Fibroblast of gingiva (primary cell): ENCODE measurements around the gene ADCY10.
"Not testable (repeated sequence)": the region's sequence is repeated elsewhere in the genome, so short reads cannot be mapped to it uniquely, and the experiment has no call there.

Experiments
- DNase-seq: peaks from one replicate; pipeline ENCODE4 v3.0.0-alpha.2; 2011; ENCODE audit warnings: low read depth

ADCY10 gene

DNA sequence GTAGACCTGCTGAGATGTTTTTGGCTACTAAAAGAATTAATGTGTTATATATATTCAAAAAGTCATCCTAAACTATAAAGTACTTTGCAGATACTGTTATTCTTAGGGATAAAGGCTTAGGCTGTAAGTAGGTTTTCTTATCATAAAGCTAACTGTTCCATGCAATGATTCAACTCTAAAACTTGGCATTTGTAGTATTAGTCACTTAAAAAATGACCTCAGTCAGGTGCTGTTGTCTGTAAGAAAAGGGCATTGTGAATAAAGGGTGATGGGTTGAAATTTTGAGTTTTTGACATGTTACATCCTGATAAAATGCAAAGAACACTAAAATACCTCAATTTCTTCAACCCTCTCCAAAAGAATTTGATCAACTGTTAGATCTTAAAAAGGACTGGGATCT is 32.9 kb downstream of the ADCY10 start:
- no peak for DNase-seq

DNA sequence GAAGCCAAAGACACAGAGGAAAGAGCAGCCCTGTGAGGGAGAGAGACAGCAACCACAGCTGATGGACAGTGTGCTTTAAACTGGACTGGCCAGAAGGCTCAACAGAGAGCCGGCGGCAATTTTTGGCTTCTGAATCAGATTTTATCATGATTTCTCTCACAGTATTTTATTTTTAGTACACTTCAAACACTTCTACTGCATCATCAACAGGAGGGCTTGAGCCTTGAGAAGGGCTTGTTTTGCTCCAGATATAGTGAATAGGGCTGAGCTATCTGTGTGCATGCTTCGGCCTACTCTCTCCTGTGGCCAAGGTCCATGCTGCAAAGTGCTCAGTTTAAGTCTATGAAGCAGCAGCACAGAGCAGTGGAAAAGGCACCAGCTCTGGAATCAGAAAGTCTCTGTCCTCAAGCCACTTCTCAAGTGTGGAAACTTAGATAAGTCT is 33.3 kb downstream of the ADCY10 start:
- no peak for DNase-seq

DNA sequence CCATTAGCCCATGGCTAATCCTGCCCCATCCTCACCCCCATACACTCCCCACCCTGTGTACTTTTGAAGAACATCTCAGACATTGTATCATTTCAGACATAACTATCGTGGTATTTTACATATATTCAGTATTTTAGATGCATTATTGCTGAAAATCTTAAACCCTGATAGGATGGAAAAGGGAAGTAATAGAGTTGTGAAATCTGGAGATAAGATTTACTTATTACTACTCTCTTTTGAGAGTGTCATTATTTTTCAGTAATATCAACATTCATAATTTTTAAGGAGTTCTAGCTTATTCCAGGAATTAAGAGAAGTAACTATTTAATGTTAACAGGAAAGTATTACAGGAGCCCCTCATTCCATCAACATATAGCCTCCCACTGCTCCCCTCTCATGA is 34.4 kb downstream of the ADCY10 start:
- DNase-seq: no peak

DNA sequence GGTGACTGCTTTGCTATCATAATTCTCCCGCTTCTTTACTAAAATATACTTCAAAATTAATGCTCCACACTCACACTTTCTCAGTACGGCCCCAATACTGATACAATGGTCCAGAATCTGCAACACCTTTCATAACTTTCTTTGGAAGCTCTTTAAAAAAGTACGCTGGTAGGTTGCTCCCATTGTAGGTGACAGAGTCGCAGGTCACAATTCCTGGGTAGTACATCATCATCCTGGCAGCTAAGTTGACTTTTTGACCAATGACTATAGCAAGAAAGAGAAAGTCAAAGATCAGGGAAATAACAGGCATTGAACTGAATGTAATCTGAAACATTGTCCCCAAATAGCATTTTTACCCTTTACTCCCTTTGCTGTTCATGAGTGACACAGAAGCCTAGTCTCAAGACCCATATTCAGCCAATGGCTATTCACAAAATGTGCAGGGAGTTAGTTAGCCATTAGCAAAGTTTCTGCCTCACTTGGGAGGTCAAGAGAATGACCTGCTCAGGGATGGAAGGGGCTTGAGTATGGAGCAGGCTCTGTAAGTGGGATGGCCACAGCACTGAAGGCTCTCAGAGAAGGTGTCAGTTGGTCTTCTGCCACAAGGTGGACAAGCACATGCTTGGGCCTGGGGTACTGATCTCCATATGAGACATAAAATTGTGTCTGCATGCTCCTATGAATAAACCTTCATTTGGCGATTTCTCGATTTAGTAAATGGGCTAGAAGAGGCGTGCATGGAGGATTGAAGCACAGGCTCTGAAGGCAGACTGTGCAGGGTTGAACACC is 35.4 kb downstream of the ADCY10 start:
- no peak for DNase-seq

DNA sequence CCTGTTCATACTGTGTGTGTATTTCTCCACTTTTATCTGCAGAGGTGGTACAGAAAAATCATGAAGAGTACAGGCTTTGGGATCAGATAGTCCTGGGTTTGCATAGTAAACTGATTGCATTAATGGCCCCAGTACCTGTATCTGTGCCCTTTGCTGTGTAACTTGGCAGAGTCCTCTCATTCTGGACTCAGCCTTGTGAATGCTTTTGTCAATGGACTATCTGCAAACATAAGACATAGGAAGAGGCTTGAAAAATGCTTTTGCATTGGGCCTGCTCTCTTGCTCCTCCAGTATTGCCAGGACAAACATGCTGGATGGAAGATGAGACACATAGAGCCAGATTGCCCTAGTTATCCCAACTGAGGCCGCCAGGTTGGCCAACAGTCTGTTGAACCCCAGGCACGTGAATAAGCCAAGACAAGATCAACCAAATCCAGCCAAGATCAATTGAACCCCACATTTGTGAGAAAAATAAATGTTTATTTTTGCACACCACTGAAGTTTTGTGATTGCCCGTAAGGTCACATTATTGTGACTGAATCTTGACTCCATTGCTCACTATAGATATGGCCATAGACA is 37.2 kb downstream of the ADCY10 start:
- DNase-seq: no peak

DNA sequence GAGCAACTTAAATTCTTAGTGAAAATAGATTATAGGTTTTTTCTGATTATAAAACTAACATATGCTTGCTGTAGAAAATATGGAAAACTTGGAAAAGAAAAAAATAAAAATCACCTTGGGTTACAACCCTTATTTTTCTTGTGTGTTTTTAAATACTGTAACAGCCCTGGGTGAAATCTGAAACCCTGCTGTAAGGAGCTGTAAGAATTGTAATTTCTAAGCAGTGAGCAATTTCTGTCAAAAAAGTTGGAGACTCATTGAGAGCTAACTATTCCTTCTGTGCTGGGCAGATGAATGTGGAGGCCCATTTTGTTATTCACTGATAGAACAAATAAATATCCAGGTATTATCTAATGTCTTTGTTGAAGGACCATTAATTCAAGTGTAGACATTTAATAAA is 42.6 kb downstream of the ADCY10 start:
- DNase-seq: no peak

DNA sequence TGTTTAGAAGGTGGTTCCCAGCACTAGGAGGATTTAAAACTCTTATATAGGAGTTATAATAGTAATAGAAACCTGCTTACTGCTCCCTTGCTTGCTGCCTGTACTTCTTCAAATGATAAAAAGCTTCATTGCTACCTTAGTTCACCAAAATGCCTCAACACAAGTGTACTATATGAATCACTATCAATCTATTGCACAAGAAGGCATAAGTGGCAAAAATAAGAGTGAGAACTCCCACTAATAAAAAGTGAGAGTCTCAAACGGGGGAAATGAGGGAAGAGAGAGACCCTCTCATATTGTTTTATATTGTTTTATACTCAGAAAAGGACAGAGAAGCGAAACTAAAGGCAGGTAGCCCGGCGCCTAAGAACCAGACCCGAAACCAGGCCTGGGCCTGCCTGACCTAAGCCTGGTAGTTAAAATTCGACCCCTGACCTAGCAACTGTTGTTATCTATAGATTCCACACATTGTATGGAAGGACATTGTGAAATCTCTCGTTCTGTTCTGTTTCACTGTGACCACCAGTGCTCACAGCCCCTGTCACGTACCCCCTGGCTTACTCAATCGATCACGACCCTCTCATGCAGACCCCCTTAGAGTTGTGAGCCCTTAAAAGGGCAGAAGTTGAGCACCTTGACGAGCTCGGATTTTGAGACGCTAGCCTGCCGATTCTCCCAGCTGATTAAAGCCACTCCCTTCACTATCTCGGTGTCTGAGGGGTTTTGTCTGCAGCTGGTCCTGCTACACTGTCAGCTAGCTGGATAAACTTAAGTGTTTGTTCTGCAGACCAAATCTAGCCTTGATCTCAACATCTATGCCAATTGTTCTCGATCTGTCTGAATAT is 44.6 kb downstream of the ADCY10 start:
- not testable (repeated sequence) for DNase-seq

DNA sequence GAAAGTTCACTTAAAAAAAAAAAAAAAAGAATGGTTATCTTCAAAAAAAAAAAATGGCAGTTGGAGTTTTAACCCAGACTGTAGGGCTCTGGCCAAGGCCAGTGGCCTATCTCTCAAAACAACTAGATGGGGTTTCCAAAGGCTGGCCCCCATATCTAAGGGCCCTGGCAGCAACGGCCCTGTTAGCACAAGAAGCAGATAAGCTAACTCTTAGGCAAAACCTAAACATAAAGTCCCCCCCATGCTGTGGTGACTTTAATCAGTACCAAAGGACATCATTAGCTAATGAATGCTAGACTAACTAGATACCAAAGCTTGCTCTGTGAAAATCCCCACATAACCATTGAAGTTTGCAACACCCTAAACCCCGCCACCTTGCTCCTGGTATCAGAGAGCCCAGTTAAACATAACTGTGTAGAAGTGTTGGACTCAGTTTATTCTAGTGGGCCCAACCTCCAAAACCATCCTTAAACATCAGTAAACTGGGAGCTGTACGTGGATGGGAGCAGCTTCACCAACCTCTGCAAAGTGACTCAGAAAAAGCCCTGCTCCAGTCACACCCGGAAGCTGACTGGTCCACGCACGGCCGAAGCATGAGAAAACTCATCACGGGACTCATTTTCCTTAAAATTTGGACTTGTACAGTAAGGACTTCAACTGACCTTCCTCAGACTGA is 47.1 kb downstream of the ADCY10 start:
- DNase-seq: not testable (repeated sequence)

DNA sequence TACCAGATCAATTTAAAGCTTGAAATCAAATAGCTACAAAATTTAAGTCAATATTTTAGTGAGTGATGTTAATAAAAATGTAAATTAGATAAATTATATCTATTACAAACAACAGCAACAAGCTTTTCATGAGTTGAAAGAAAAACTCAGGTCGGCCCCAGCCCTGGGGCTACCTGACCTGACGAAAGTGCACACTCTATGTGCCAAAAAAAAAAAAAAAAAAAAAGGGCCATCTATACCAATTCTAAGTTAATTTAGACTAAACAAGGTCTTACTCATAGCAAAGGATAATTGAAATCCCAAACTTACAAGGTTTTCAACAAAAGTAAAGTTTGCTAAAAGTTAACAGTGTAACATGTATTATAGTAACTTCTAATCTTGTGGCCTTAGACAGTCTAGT is 47.6 kb downstream of the ADCY10 start:
- not testable (repeated sequence) for DNase-seq

DNA sequence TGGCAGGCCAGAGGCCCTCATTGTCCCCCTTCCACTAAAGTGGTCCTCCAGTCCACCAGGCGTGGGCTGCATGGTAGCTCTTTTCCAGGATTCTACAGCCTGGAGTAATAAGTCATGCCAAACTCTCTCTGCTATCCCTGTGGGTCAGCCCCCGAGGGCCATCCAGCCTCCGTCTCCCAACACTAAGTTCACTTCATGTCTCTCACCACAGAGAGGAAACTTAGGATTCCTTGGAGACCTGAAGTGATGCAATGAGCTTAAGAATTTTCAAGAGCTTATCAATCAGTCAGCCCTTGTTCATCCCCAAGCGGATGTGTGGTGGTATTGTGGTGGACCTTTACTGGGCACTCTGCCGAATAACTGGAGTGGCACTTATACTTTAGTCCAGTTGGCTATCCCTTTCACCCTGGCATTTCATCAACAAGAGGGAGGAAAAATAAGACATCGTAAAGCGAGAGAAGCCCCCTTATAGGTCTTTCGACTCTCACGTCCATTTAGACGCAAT is 48.1 kb downstream of the ADCY10 start:
- DNase-seq: not testable (repeated sequence)

DNA sequence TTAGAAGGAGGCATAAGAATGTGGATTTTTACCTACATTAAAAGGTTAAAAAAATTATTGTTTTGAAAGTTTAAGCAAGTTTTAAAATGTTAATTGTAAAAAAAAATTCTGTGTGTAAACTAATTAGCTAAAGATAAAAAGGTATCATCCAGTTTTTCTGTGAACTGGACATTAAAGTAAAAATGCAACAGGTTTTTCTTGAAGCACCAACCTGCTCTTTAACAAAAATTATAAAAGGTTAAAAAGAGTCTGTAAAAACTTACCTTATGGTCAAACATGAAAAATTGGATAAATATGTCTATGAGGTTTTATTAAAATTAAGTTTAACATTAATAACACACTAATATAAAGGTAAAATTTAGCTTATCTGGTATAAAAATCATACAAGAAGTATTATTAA is 48.7 kb downstream of the ADCY10 start:
- DNase-seq: not testable (repeated sequence)

DNA sequence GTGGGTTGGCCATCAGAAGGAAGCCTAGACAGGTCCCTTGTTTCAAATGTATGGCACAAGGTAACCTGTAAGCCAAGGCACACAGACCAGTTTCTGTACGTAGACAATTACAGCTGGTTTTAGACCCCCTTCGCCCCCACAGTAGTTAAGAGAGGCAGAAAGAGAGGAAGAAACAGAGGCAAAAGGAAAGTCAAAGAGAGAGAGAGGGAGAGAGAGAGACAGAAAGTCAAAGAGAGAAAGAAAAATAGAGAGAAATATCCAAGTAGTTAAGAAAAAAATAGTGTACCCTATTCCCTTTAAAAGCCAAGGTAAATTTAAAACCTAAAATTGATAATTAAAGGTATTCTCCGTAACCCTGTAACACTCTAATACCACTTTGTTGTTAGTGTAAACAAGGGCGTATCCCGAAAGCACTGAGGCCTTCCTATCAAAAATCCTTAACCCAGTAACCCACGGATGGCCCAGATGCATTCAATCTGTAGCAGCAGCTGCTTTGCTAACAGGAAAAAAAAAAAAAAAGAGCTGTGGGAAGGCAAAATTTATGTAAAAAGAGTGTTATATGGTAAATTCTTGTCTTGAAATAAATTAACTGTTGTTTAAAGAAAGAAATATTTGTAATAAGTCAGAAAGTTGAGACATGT is 49.4 kb downstream of the ADCY10 start:
- DNase-seq: no peak

DNA sequence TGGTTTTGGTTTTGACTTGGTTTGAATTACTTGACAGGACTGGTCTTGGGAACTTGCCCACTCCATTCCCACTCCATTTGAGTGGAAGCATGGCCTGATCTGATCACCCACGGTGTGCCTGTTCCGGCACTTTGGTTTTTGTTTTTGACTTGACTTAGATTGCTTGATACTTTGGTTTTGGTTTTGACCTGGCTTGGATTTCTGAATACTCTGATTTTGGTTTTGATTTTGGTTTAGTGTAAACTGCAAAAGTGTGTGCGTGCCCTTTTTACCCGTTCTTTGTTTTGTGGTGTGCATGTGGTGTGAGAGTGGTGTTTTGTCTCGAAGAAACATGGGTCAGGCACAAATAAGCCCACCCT is 50.0 kb downstream of the ADCY10 start:
- no peak for DNase-seq

DNA sequence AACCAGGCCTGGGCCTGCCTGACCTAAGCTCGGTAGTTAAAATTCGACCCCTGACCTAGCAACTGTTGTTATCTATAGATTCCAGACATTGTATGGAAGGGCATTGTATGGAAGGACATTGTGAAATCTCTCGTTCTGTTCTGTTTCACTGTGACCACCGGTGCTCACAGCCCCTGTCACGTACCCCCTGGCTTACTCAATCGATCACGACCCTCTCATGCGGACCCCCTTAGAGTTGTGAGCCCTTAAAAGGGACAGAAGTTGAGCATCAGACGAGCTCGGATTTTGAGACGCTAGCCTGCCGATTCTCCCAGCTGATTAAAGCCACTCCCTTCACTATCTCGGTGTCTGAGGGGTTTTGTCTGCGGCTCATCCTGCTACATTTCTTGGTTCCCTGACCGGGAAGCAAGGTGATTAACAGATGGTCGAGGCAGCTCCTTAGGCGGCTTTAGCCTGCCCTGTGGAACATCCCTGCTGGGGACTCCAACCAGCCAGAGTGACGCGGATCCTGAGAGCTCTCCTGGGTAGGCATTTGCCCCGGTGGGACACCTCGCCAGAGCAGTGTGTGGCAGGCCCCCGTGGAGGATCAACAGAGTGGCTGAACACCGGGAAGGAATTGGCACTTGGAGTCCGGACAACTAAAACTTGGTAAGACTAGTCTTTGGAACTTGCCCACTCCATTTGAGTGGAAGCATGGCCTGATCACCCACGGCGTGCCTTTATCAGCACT is 50.6 kb downstream of the ADCY10 start:
- not testable (repeated sequence) for DNase-seq

DNA sequence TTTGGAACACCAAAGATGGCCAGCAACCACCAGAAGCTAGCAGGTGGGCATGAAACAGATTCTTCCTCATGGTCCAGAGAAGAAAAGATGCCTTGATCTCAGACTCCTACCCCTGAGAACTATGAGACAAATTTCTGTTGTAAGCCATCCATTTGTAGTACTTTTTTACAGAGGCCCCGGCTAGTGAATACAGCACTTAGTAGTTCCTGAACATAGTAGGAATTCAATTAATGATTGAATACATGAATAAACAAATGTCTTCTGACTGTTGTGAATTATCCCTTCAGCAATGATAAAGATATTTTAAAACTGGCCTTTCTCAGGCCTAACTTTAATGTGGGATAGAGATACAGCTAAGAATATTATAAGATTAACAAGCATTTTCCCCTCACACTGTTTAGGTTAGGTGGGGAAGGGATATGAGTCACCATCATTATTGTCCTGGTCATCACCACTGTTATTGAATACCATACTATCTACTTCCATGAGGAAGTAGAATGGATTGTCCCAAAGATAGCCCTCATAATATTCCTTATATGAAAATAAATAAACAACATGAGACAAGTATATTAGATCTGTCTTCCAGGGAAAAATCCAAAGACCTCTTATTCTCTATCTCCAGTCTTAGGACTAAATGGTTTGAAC is 51.4 kb downstream of the ADCY10 start:
- no peak for DNase-seq

DNA sequence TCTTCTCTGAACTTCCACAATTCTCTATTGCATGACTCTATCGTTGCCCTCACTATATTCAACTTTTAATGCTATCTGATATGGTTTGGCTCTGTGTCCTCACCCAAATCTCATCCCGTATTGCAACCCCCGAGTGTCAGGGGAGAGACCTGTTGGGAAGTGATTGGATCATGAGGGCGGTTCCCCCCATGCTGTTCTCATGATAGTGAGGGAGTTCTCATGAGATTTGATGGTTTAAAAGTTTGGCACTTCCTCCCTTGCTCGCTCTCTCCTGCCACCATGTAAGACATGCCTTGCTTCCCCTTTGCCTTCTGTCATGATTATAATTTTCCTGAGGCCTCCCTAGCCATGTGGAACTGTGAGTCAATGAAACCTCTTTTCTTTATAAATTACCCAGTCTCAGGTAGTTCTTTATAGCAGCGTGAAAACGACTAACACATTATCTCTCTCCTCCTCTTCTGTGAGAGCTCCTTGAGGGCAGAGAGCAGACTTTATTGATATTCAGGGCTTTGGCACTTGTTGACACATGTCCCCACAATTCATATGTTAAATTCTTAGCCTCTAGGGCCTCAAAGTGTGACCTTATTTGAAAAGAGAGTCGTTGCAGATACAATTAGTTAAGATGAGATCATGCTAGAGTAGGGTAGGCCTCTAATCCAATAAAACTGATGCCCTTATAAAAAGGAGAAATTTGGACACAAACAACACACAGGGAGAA is 52.1 kb downstream of the ADCY10 start:
- DNase-seq: no peak

DNA sequence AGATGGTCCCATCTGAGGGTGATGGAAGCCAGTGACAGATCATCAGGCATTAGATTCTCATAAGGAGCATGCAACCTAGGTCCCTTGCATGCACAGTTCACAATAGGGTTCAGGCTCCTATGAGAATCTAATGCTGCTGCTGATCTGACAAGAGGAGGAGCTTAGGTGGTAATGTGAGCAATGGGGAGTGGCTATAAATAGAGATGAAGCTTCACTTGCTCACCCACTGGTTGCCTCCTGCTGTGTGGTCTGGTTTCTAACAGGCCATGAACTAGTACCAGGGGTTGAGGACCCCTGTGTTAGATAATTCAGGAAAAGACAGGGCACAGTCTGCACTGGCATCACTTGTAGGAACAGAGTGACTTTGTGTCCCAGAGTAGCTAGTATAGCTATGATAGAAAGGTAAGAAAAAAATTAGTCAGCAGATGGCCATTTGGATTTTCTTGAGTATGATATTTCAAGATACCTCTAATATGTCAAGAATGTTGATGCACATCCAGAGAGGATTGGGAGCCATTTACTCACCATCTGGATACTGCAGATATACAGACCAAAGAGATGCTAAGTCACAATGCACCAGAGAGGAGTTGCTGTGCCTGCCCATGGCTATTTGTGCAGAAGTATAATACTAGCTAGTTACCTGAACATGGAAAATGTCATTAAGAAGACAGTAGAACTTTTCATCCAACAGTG is 53.6 kb downstream of the ADCY10 start:
- no peak for DNase-seq

DNA sequence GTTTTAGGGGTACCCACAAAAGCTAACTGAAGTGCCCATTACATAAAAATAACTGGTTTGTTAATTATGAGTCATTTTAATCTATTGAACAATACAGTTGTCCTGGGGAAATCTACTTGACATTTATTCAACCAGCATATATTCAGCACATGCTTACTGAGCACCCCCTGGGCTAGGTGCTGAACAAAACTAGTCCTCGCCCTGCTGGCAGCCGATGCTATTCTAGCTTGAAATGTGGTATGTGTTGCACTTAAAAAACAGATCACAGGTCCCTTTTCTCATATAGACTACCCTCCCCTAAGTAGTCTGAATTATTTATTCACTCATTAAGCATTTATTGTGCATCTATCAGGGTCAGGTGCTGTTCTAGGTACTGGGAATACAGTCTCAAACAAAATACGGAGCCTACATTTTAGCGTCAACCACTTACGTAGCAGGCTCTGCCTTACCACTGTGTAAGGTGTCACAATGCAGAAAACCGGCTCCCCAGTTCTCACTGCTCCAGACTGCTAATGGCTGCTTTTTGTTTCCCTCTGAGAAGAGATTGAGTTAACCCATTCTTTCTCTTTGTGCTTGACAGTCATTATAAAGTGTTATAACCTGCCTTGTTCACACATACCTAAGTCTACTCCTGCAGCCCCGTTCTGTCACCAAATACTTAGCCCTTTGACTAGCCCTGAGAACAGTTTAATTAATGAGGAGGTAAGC is 57.1 kb downstream of the ADCY10 start:
- no peak for DNase-seq

DNA sequence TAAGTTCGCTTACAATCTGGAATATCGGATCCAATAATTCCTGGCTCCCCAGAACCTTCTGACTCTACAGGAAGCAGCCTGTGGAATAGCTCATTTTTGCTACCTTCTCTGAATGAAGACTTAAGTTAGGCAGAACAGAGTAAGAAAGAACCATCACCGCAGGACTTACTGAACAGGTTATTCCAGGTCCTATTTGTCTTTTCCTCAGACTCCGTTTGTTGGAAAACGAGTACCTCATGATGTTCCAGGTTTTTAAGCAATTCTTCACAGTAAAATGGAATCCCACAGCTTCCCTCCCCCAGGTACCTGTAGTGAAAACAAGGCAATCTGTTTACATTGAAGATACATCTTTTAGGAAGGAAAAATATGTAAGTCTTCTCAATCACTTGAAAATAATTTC is 59.8 kb downstream of the ADCY10 start:
- no peak for DNase-seq
